ENCODE measurements around the gene SLC39A11.
"Not testable (repeated sequence)": the region's sequence is repeated elsewhere in the genome, so short reads cannot be mapped to it uniquely, and the experiment has no call there.

Gene SLC39A11

GRCh38 chr17:73107191-73107590, 14.7 kb upstream of the SLC39A11 start:
- DNase-seq, result no peak

GRCh38 chr17:73105431-73105830, 12.9 kb upstream of the SLC39A11 start:
- DNase-seq, result no peak

GRCh38 chr17:73104450-73104849, 12.0 kb upstream of the SLC39A11 start:
- no peak for DNase-seq

GRCh38 chr17:73103641-73104335, 11.3 kb upstream of the SLC39A11 start:
- DNase-seq, result no peak

- no peak for DNase-seq
Observed at GRCh38 chr17:73101031-73101430, 8.5 kb upstream of the SLC39A11 start.

GRCh38 chr17:73100363-73100762, 7.9 kb upstream of the SLC39A11 start:
- no peak for DNase-seq

- DNase-seq, result no peak
Observed at GRCh38 chr17:73099511-73099910, 7.0 kb upstream of the SLC39A11 start.

- DNase-seq, result no peak
Observed at GRCh38 chr17:73098919-73099318, 6.4 kb upstream of the SLC39A11 start.

- not testable (repeated sequence) for DNase-seq
Observed at GRCh38 chr17:73097973-73098765, 5.7 kb upstream of the SLC39A11 start.

GRCh38 chr17:73096866-73097265, 4.4 kb upstream of the SLC39A11 start:
- DNase-seq, result no peak

GRCh38 chr17:73096211-73096610, 3.7 kb upstream of the SLC39A11 start:
- DNase-seq, result no peak

- DNase-seq, result no peak
Observed at GRCh38 chr17:73093286-73093685, 798 bp upstream of the SLC39A11 start.

- DNase-seq, result no peak
Observed at GRCh38 chr17:73091770-73092522, 542 bp downstream of the SLC39A11 start.

- no peak for DNase-seq
Observed at GRCh38 chr17:73091410-73091769, 1.1 kb downstream of the SLC39A11 start.

GRCh38 chr17:73090396-73091202, 1.9 kb downstream of the SLC39A11 start:
- no peak for DNase-seq

- no peak for DNase-seq
Observed at GRCh38 chr17:73089322-73090317, 2.9 kb downstream of the SLC39A11 start.

GRCh38 chr17:73088561-73088960, 3.9 kb downstream of the SLC39A11 start:
- DNase-seq, result no peak

- DNase-seq, result no peak
Observed at GRCh38 chr17:73083432-73083831, 9.1 kb downstream of the SLC39A11 start.

- no peak for DNase-seq
Observed at GRCh38 chr17:73074566-73074965, 17.9 kb downstream of the SLC39A11 start.

GRCh38 chr17:73072219-73072962, 20.1 kb downstream of the SLC39A11 start:
- no peak for DNase-seq

Measured in NCI-H187 treated with DMSO at 0.1 percent for 48 hours (cell line).